ENCODE measurements around the gene XYLT2. TPM values are rescaled to one million over a fixed set of nuclear protein-coding genes. Genes with fewer than 3 reads are reported as not detected.

XYLT2 gene
- total and polyA plus RNA-seq, 2 donors (not counting 3 experiments of a cell fraction or from before 2014, with no cell fraction given), result 19.1 to 26.6 TPM

DNA sequence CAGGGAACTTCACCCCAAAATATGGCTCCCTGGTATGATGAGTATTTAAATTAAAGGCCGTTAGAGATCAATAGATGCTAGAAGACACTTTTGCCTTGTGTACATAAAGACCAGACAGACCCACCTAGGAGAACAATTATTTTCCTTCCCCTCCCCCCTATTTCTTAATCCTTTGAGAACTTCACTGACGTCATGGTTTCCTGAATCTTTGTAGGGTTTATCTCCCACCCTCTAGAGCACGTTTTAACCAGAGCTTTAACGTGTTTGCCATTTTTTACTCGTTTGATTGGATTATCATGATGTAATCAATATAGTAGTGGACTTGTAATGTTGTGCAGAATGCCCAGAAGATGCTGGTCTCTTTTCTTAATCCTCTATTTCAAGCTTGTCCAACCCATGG lies 22.9 kb upstream of the XYLT2 start:
- Histone ChIP-seq H3K9me3 (replicated peaks; ENCODE audit: control insufficient read depth, insufficient read depth, low read length) (no peaks in the 10 kb centered on the region), H4K20me1 (replicated peaks; ENCODE audit: control insufficient read depth, extremely low read depth, insufficient read depth, low read length) (no peaks in the 10 kb centered on the region), H3K4me1 (ENCODE audit: control insufficient read depth, extremely low read depth, insufficient read depth, low read length) (no peaks in the 10 kb centered on the region), H3K9ac (replicated peaks; ENCODE audit: extremely low read depth, insufficient read depth, low read length) (no peak overlapping the region), H3K36me3 (ENCODE audit: control insufficient read depth in 2 of 2, extremely low read depth in 1 of 2, insufficient read depth in 2 of 2, low read length in 2 of 2) (no peaks in the 10 kb centered on the region), H2AFZ (ENCODE audit: low read depth, low read length) (no peak overlapping the region), H3K79me2 (ENCODE audit: control insufficient read depth, insufficient read depth, low read length) (no peaks in the 10 kb centered on the region), H3K27ac (ENCODE audit: insufficient read depth, low read depth, low read length) (no peak overlapping the region), H3K4me2 (ENCODE audit: insufficient read depth, low read length) (no peak overlapping the region), H3K4me3 (replicated peaks in 1 of 3; ENCODE audit: insufficient read depth in 1 of 3, low read depth in 1 of 3, low read length in 3 of 3) (no peak overlapping the region), H3K27me3 (ENCODE audit: control insufficient read depth in 2 of 2, insufficient read depth in 2 of 2, low read length in 2 of 2) (peaks cover 8 to 12% of the 10 kb centered on the region in 2 experiments), H3K9me1 (replicated peaks; ENCODE audit: control insufficient read depth, extremely low read depth, insufficient read depth, low read length) (no peaks in the 10 kb centered on the region)
- no peak for DNase-seq (ENCODE audit: low read depth, low spot score)
- ChIA-PET CTCF (interaction anchor here (1.1 kb wide), 1 partner anchor 17 kb away, joined by 3 read pairs; no protein-coding TSS in a partner anchor), POLR2A (no interaction called here)
- intact Hi-C loops (cut with micrococcal nuclease) (no loop called here), dilution Hi-C loops (cut with MboI; ENCODE audit: extremely low pct_ligation_motif_present, low sequenced_read_pairs) (no loop called here)
- no peak for TF ChIP-seq EZH2 (IDR thresholded peaks at IDR 0.05; ENCODE audit: borderline replicate concordance, low read depth, low read length, severe bottlenecking)
- TF ChIP-seq POLR2AphosphoS5 (IDR thresholded peaks at IDR 0.05; ENCODE audit: insufficient read depth, low read depth, low read length), result no peak
- no peak for TF ChIP-seq FOS (IDR thresholded peaks at IDR 0.05; ENCODE audit: borderline replicate concordance, insufficient read depth, low read length)
- TF ChIP-seq, protein P1, sequence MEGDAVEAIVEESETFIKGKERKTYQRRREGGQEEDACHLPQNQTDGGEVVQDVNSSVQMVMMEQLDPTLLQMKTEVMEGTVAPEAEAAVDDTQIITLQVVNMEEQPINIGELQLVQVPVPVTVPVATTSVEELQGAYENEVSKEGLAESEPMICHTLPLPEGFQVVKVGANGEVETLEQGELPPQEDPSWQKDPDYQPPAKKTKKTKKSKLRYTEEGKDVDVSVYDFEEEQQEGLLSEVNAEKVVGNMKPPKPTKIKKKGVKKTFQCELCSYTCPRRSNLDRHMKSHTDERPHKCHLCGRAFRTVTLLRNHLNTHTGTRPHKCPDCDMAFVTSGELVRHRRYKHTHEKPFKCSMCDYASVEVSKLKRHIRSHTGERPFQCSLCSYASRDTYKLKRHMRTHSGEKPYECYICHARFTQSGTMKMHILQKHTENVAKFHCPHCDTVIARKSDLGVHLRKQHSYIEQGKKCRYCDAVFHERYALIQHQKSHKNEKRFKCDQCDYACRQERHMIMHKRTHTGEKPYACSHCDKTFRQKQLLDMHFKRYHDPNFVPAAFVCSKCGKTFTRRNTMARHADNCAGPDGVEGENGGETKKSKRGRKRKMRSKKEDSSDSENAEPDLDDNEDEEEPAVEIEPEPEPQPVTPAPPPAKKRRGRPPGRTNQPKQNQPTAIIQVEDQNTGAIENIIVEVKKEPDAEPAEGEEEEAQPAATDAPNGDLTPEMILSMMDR (IDR thresholded peaks at IDR 0.05; ENCODE audit: extremely low read depth in 1 of 2, insufficient read depth in 1 of 2, low read depth in 1 of 2, low read length in 2 of 2), result no peak
- TF ChIP-seq JUN (IDR thresholded peaks at IDR 0.05; ENCODE audit: borderline replicate concordance, insufficient read depth, insufficient read length, low read depth), result no peak
- TF ChIP-seq GATA2 (IDR thresholded peaks at IDR 0.05; ENCODE audit: insufficient read depth, insufficient read length, low read depth, low read length), result no peak
- TF ChIP-seq POLR2A (IDR thresholded peaks at IDR 0.05; ENCODE audit: low read depth, low read length), result no peak
- no peak for TF ChIP-seq MAX (IDR thresholded peaks at IDR 0.05; ENCODE audit: insufficient read depth, insufficient read length)
- no peak for TF ChIP-seq MYC (IDR thresholded peaks at IDR 0.05; ENCODE audit: low read depth, low read length)
- no TSS peak for BruUV-seq (replicated peaks)
- no peak for FAIRE-seq
